ENCODE results near the gene DLG2.

Gene DLG2

GRCh38 chr11:83948200-83948599 is 1678.9 kb downstream of the DLG2 start:
- DNase-seq: no peak

DNA sequence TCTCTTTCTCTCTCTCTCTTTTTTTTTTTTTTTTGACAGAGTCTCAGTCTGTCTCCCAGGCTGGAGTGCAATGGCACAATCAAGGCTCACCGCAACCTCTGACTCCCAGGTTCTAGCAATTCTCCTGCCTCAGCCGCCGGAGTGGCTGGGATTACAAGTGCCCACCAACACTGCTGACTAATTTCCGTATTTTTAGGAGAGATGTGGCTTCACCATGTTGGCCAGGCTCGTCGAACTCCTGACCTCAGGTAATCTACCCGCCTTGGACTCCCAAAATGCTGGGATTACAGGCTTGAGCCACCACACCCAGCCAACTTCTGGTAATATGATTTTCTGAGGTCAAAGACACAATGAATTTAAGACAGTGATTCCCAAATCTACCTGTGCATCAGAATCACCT is 1681.2 kb downstream of the DLG2 start:
- DNase-seq: no peak

DNA sequence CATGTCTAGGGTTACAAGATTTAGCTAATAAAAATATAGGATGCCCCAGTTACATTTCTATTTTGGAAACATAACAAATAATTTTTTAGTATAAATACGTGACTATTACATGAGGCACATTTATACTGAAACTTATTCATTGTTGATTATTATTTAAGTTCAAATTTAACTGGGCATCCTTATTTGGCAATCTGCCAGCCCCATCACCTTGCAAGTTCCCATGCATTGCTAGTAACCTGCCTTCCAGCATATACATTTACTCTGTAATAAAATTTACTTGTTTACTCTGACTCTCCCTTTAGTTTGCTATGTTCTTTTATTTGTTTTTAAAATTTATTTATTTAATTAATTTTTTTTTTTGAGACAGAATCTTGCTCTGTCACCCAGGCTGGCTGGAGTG is 1686.1 kb downstream of the DLG2 start:
- DNase-seq: no peak

- no peak for DNase-seq
Measured at GRCh38 chr11:83938148-83938547, 1689.0 kb downstream of the DLG2 start.

- DNase-seq: no peak
Measured at GRCh38 chr11:83933008-83933407, 1694.1 kb downstream of the DLG2 start.

DNA sequence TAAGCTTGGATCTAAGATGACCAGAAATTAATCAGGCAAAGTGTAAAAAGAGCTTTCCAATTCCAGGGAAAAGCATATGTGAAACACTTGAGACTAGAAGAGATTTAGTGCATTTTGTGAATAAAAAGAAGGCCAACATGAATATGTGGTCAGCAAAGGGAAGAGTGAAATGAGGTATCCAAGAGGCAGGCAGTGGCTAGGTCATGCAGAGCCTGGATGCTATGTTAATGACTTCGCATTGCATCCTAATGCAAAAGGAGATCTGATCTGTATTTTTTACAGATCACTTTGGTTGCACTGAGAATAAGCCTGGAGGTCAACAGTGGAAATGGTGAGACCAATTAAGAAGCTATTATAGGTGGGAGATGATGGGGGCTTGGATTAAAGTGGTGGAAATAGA is 1699.7 kb downstream of the DLG2 start:
- DNase-seq: no peak

- DNase-seq: no peak
Measured at GRCh38 chr11:83924795-83925542, 1702.2 kb downstream of the DLG2 start.

GRCh38 chr11:83923961-83924360 is 1703.2 kb downstream of the DLG2 start:
- DNase-seq: no peak

DNA sequence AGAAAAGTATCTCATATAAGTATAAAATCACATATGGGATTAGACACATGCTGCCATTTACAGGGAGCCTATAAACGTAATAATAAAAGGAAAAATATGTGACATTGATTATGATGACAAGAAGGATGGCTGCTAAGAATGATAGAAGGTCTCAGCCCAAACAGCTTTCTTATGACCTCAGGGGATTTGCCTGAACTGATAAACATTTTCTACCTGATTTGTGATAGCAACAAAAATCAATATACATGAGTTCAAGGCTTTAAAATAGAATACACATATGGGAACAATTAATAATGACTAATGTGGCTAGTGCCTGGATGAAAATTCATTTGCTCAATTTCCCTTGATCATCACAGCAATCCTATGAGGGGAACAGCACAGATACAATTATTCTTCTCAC is 1704.2 kb downstream of the DLG2 start:
- no peak for DNase-seq

DNA sequence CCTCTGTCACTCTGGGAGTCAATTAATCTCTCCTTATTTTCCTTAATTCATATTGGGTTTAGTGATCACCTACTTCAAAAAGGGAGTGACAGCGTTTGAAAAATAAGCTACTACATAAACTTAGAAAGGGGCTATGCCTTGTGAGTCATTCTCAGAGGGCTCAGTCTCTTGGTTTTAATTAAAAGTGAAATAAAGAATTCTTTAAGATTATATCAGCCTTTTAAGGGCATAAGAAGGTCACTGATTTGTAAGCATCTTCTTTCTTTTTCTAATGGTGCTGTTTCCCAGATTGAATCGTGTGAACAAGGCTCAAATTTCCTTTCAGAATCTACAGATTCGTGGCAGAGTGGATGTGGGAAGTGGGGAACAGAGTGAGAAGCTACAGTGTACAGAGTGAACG is 1704.8 kb downstream of the DLG2 start:
- no peak for DNase-seq

- DNase-seq: no peak
Measured at GRCh38 chr11:83921447-83922192, 1705.5 kb downstream of the DLG2 start.

- no peak for DNase-seq
Measured at GRCh38 chr11:83918476-83918875, 1708.7 kb downstream of the DLG2 start.

- DNase-seq: no peak
Measured at GRCh38 chr11:83914995-83915394, 1712.1 kb downstream of the DLG2 start.

DNA sequence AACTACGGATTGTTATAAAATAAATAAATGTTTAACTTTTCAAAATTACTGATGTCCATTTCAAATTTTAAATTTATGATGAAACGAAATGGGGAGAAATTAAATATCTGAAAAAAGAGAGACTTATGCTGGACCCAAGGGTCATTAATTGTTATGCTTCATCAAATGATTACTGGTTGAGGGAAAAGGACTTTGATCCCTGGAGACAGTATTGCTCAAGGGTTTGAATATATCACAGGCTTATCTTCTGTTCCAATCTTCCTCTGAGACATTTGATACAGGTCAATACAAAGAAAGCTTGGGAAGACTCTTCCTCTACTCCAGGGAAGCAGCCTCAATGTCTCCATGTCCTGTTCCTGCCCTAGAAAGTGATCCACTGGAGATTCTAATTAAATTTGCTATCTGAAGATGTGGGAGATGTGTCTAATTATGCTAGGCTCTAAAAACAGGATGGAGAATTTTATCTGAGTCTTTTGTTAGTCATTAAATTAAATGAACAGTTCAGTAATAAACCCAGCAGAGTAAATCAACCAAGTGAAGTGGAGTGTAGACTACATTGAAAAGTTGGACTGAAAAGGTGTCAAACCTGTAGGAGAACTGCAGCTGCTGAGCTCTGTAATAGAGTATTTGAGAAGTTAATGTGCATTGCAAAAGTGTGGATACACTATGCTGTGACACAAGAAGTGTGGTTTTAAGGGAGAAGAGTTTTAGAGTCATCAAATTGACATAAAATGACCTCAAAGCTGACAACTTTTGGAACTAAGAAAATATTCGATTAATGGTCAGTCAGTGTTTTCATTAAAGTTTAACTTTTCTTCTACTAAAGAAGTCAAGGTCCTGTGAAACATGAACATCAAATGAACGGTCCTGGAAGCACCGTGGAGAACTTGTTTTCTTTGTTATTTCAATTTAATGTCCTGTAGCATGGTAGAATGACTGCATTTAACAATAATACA is 1717.3 kb downstream of the DLG2 start:
- no peak for DNase-seq

- no peak for DNase-seq
Measured at GRCh38 chr11:83908298-83908856, 1718.8 kb downstream of the DLG2 start.

DNA sequence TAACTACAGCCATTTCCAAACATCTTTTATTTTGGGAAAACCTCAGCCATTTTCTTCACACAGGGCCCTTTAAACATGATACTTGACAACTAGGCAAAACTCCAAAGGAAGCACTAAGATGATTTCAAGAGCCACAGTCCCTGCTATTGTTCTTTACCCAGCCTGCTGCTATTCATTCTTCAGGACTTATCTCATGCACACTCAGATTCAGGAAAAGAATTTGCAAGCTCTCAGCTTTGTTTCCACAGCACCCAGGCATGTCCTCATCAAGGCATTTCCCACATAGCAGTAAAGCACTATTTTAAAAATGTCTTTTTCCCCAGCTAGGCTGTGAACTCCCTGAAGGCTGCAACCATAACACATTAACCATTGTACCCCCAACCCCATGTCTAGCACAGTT is 1731.6 kb downstream of the DLG2 start:
- no peak for DNase-seq

DNA sequence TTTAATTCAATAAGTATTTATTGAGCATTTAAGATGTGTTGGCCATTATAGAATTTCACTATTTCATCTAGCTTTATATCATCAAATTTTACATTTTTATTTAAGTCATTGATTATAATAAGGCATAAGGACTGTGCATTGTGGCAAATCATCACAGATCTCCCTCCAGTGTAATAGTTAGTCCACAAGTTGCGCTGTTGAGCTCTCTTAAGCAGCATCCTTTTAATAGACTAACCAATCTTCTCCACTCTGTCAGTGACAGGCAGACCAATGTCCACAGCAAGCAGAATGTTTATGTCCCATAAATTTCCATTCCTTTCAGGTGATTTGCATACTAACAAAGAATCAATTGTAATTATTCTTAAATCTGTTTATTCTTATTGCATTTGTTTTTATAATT is 1745.7 kb downstream of the DLG2 start:
- no peak for DNase-seq

GRCh38 chr11:83871054-83871453 is 1756.1 kb downstream of the DLG2 start:
- no peak for DNase-seq

GRCh38 chr11:83866655-83867054 is 1760.5 kb downstream of the DLG2 start:
- no peak for DNase-seq

DNA sequence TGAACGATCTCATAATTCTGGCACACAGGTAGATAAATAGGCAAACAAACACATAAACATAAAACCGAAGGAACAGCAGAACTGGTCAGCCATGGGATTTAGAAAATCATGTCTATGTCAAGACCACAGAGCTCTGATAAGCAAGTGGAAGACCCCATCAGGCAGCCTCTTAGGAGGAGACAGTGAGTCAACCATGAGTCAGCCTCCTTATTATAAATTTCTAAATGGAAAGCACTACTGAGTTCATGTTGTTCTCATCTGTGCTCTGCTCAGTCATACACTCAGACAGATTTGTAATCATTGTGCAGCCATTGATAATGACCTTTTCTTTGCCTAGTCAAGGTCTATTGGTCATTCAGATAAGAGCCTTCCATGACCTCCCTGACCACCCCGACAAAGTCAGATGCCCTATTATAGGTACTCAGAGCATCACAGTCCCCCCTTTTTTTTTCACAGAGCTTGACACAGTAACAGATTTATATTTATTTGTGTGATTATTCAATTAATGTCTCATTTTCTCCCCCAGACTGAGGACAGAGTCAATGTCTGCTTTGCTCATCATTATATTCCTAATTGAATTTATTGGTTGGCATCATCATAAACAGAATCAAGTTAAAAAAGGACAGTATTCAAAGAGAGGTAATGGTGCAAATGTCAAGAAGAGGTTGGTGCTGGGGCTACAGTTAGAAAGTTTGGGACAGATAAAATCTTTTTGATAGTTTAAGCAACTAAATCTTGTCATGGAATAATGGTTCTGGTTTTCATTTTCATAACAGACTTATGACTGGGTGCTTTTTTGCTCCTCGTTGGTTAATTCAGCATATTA is 1761.3 kb downstream of the DLG2 start:
- no peak for DNase-seq

DNA sequence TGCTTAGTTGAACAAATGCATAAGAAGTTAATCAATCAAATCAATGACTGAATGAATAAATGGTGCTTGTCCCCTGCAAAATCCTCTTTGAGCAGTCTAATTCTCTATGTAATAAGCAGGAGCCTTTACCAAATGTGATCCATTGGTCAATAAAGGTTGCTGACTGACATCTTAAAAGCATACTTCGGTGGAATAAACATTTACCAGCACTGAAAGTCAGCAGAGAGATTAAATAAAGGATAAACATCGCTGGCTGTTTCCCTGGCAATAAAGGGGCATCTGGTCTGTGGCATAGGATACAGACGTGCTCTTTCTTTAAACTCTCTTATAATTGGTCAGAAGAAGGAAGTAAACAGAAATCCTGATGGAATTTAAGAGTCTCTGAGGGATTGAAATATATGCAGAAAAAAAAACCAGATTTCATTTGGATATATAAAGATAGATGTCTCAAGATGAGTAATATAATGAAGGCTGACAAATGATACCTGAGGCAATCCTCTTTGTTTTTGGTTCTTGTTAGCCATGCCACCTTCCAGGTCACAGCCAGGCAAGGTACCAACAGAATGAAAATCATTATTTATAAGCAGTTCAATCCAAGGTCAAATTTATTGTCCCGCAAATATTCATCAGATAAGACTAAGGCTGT is 1762.6 kb downstream of the DLG2 start:
- DNase-seq: no peak

DNA sequence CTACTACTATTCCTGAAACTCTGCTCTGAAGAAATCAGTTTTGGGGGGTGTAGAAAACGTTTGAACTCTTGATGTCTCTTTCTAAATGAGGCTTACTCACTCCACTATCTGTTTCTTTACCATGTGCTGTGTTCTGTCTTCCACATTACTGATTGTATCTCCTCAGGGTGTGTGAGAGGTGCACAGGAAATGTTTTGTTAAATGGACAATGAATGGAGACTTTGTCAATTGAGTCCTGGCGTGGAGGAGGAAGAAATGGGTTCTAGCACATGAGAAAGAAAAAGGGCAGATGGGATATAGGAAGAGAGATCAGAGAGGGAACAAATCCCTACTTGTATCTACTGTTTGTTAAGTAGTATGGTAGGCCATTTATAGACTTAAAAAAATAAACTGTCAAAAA is 1763.9 kb downstream of the DLG2 start:
- no peak for DNase-seq

Data from CD4-positive, alpha-beta T cell treated with Interleukin-1 beta for 1 hour (primary cell).